ENCODE data around the gene BCAP31. TPM values are rescaled to one million over a fixed set of nuclear protein-coding genes. Genes with fewer than 3 reads are reported as not detected.
A peak's percentile ranks its signal among the peaks of the same experiment; 100 is the strongest.

BCAP31 gene
- total and polyA plus RNA-seq, 11 donors: 59.9 to 162 (median 102) TPM

DNA sequence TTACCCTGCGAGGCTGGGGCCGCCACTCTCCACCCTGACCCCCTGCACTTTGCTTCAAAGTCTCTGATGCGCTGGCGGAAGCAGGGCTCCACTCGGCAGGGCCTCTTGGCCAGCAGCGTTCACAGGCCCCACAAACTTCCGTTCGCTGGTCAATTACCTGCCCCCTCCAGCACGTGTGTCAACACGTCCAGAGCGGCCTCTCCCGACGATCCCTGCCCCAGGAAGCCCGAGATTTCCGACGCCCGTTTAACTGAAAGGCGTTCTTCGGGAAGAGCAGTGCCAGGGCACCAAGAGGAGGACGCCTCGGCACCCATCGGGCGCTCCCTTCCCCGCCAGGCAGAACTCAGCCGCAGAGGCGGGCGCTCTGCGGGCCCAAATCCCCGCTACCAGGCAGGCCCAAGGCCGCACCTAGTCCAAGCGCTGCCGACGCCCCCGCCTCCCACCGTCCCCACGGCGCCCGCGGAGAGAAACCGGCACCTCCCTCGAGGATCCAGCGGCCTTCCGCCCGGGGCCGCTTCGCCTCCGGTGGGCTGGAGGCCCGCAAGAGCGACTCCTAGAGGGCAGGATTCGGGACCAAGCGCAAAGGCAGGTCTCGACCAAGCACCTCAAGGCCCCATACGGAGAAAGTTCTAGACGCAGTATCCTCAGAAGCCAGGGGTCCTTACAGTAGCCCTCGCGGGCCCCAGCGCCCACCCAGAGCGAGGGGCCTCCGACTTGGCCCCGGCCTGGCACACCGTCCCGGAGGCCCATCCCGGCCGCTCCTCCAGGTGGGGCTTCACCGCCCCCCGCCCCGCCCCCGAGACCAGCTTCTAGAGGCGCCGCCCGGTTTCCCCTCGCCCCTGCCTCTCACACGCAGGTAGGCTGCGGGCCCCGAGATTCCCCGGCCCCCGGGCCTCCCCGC is 586 bp downstream of the BCAP31 start:
- Histone ChIP-seq H3K27ac (peak overlapping the region; percentile 82 to 94 (median 90)), H3K4me1 (peaks cover 3 to 53% (median 41%) of the 10 kb centered on the region in 12 donors), H3K4me3 (peak overlapping the region; percentile 49 to 95 (median 72)), H3K27me3 (peaks cover 0 to 6% (median 0%) of the 10 kb centered on the region in 9 donors), H3K36me3 (peaks cover 0 to 37% (median 21%) of the 10 kb centered on the region in 9 donors), H3K9me3 (peaks cover 0 to 3% (median 0%) of the 10 kb centered on the region in 12 donors)
- ATAC-seq: peak in 1 of 4 donors; percentile 2
- intact Hi-C loops (cut with DNase I): loop anchor here in 1 of 10 donors (10.0 kb wide), 1 partner anchor 201 kb away; the partner anchor contains the start of gene ARHGAP4
- 1 to 35% (median 15%) methylated on average over 25 to 78 of the region's 78 CpGs for WGBS, 4 donors
- TF ChIP-seq POLR2A (IDR thresholded peaks at IDR 0.05): no peak
- TF ChIP-seq, protein P1, sequence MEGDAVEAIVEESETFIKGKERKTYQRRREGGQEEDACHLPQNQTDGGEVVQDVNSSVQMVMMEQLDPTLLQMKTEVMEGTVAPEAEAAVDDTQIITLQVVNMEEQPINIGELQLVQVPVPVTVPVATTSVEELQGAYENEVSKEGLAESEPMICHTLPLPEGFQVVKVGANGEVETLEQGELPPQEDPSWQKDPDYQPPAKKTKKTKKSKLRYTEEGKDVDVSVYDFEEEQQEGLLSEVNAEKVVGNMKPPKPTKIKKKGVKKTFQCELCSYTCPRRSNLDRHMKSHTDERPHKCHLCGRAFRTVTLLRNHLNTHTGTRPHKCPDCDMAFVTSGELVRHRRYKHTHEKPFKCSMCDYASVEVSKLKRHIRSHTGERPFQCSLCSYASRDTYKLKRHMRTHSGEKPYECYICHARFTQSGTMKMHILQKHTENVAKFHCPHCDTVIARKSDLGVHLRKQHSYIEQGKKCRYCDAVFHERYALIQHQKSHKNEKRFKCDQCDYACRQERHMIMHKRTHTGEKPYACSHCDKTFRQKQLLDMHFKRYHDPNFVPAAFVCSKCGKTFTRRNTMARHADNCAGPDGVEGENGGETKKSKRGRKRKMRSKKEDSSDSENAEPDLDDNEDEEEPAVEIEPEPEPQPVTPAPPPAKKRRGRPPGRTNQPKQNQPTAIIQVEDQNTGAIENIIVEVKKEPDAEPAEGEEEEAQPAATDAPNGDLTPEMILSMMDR (IDR thresholded peaks at IDR 0.05): peak in 7 of 12 donors; percentile 9 to 50 (median 26)
- peak in 2 of 5 donors; percentile 39 to 66 for DNase-seq

DNA sequence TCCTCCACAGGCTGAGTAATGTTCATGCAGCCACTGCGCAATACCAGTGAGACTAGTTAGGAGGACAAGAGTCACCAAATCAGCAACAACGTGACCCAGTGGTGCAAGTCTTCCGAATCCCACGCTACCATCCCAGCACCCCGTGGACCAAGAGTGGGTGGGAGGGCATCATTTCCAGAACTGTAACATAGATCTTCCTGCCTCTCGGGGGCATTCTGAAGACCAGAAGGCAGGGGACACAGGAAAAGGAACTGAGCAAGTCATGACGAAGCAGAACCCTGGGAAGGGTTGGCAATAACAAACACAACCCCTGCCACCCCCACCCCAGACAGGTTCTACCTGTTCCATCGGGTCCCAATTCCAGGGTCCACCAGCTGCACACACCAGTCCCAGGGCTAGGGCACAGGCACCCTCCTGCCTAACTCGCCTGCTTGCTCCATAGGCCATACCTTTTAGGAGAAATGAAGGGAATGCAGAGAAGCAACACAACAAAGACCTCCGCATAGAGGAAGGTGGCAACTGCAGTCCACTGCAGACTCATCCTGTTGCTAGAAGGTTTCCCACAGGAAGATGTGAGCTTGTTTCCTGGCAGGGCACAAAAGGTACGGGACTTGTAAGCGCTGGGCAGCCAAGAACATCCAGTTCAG is 1.4 kb downstream of the BCAP31 start:
- ATAC-seq (no peak), DNase-seq (no peak)
- Histone ChIP-seq H3K4me3 (peak overlapping the region in 10 of 12 donors; percentile 49 to 95 (median 74)), H3K9me3 (peaks cover 0 to 3% (median 0%) of the 10 kb centered on the region in 12 donors), H3K27me3 (peaks cover 0 to 6% (median 0%) of the 10 kb centered on the region in 9 donors), H3K36me3 (peaks cover 0 to 42% (median 29%) of the 10 kb centered on the region in 9 donors), H3K4me1 (peaks cover 3 to 45% (median 38%) of the 10 kb centered on the region in 12 donors), H3K27ac (peak overlapping the region in 11 of 12 donors; percentile 85 to 94 (median 91))
- WGBS, 4 donors: 44 to 73% (median 58%) methylated on average over 12 of the region's 12 CpGs
- TF ChIP-seq POLR2A (IDR thresholded peaks at IDR 0.05): no peak
- TF ChIP-seq, protein P1 (IDR thresholded peaks at IDR 0.05): no peak
- intact Hi-C loops (cut with DNase I): loop anchor here in 1 of 10 donors (10.0 kb wide), 1 partner anchor 202 kb away; the partner anchor contains the start of gene ARHGAP4

DNA sequence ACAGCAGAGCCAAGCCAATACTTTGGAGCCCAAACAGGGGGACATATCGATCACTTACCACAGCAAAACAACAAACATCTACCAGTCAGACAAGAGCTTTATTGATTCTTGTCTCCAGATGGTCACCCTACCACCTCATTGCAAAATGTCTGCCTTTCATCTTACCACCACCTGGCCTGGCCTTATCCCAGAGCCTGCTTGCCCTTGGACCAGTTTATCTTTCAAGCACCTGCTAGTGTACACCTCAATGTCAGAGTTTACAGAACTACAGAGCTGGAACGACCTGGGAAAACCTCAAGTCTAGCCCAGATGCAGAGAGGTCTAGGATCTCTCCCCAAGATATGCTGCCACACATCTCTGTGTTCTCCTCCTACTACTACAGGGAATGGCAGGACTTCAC is 4.5 kb downstream of the BCAP31 start:
- TF ChIP-seq, protein P1 (IDR thresholded peaks at IDR 0.05): no peak
- TF ChIP-seq POLR2A (IDR thresholded peaks at IDR 0.05): no peak
- Histone ChIP-seq H3K36me3 (peaks cover 0 to 58% (median 48%) of the 10 kb centered on the region in 9 donors), H3K27ac (no peak overlapping the region), H3K4me1 (peaks cover 0 to 18% (median 9%) of the 10 kb centered on the region in 12 donors), H3K9me3 (peaks cover 0 to 3% (median 0%) of the 10 kb centered on the region in 12 donors), H3K4me3 (no peak overlapping the region), H3K27me3 (peaks cover 0 to 4% (median 0%) of the 10 kb centered on the region in 9 donors)
- WGBS, 4 donors: 60 to 90% (median 77%) methylated on average over 2 of the region's 2 CpGs
- ATAC-seq (no peak), DNase-seq (no peak)
- intact Hi-C loops (cut with DNase I): loop anchor here in 1 of 10 donors (10.0 kb wide), 1 partner anchor 205 kb away; the partner anchor contains the start of gene ARHGAP4

Data from heart left ventricle (tissue), 16 donors.